ENCODE measurements around the gene NPAS3. TPM values are rescaled to one million over a fixed set of nuclear protein-coding genes. Genes with fewer than 3 reads are reported as not detected.

NPAS3 gene
- polyA plus RNA-seq, 4 donors = 8.5 to 11.0 (median 10.7) TPM

DNA sequence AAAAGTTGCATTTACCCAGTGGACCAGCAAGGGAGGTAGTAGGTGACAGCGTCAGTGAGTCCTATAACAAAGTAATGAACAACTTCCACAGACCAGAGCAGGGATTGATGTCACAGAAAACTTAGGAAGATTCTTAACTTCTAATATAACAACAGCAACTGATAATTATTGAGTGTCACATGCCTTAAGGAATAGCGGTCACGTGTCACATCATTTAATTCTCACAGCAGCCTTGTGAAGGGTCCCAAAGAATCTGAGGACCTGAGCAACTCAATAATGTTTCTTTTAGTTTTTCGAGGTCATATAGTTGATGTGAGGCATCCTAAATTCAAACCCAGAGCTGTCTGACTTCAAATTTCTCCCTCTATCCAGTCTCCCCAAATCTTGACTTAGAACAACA lies 590.0 kb downstream of the NPAS3 start:
- no peak for DNase-seq (ENCODE audit: low read depth in 4 of 4, low spot score in 3 of 4)

DNA sequence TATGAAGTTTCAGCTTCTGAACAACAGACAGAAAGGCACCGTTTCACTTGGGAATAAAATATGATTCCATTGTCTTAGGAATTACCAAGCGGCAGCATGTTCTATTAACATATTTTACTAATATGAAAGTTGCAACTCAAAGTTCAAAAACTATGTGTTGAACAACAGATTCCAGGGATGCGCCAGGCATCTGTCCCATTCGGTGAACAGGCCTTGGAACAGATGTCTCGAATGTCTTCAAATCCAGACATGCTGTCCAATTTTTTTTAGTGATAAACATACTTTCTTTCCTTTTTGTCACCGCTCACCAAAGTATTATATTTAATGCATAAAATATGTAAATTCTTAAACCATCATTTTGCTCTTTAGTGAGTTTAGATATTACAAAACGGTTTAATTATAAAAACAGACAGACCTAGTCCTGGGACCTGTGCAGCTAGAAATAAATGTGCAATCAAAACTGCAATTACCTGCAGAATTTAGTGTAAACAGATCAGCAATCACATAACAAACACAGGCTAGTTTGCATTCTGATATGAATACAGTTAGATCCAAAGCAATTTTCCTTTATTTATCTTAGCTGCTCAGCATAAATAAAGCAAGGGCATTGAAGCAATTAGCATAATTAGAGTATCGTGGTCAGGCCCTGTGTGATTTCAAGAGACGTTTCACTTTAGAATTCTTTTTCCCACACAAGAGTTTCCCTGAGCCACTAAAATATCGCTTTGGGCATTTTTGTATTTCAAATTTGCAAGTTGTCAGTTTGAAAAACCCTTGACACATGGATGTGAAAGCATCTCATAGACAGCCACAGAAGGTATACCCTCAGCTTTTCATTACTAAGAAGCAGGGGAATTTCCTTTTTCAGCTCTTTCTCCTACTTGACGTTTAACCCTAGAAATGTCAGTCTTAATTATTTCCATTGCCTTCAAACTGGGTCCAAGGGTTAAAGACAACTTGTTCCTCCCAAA lies 591.4 kb downstream of the NPAS3 start:
- DNase-seq (ENCODE audit: low read depth in 4 of 4, low spot score in 3 of 4) = no peak

DNA sequence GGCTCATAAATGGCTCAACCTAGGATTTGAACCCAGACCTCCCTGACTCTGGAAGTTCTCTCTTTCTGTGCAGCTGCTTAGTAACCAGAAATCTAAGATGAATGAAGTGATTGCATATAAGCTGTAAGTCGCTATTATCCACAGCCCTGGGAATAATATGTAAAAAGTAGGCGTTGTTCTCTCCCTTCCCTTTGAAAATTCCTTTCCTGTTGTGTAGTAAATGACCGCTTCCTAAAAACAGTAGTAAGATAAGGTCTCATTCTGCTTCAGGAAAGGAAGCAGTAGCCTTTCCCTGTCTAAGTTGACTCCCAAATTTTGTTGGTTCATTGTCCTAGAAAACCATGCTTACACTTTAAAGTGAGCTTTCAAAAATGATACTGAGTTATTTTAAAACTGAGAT lies 593.9 kb downstream of the NPAS3 start:
- no peak for DNase-seq (ENCODE audit: low read depth in 4 of 4, low spot score in 3 of 4)

DNA sequence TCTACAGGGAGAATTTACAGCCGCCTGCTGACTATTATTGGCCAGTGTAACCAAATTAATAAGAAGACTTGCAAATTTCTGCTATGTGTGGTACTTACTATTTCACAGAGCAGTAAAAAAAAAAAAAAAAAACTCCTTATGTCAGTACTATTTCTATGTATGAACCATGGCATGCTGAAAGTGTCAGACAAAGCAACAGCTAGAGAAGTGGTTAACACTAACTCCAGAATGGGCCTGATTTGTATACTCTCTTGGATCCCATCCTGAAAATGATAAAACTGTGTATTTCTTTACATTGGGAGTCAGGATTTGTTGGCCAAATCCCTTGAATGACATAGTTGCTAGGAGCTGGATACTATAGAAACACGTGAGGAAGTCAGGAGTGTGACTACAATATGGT lies 595.4 kb downstream of the NPAS3 start:
- DNase-seq (ENCODE audit: low read depth in 4 of 4, low spot score in 3 of 4) = no peak

DNA sequence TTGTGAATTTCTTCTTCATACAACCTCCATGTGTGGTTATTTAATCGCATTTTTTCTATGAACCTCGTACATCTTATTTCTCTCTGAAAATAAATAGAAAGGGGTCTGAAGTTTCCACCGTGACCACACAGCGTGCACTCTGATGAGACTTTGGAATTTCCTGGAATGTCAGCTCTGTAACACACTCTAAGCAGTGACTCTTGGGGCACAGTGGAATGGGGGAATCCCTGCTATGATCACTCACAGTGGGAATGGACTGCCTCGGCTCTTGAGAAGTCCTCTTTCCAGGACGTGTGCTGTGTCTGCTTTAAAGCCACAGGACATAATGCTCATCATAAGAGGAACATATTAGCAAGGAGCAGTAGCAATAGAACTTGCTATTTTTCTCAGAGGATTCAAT lies 596.0 kb downstream of the NPAS3 start:
- DNase-seq (ENCODE audit: low read depth in 4 of 4, low spot score in 3 of 4) = no peak

- no peak for DNase-seq (ENCODE audit: low read depth in 4 of 4, low spot score in 3 of 4)
Measured at GRCh38 chr14:33539918-33540357, 601.3 kb downstream of the NPAS3 start.

- DNase-seq (ENCODE audit: low read depth in 4 of 4, low spot score in 3 of 4) = no peak
Measured at GRCh38 chr14:33541171-33541570, 602.5 kb downstream of the NPAS3 start.

DNA sequence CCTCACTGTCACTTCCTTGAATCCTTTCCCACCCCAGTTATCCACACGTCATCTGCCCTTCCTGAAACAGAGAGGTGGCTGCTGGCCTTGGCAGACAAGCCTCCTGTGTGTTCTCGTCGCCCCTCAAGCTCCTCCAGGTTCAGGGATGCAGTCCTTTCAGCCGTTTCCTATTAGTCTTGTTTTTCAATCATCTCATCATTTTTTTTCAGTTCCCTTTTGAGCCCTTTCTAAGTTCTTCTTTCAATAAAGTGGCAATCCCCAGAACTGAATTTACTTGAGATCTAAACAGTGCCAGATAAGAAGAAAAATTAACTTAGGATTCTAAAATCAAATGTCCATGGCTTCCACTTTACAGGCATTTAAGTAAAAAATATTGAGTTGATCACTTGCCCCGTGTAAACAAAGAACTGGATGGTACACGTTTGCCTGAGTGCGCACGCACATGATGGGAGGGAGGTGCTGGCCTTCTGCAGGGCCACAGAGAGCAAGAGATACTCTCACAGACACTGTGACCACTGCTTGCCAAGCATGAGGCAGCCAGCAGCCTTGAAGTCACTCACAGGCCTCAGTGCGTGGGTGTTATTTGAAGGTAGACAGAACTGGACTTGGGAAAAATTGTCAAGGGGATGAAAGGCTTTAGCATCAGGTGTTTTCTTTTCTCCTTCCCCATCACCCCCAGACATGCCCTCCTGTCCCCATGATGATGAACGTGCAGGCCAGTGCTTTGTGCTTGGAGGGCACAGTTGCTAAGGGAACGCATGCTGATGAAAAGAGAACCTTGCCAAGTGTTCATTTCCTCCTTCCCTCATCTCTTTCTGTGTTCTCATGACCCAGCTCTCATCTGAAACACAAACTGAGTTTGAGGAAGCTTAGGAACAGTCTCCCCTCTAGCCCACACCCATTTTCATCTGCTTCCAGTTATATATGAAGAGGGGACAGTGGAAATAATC lies 603.9 kb downstream of the NPAS3 start:
- DNase-seq (ENCODE audit: low read depth in 4 of 4, low spot score in 3 of 4) = no peak

- DNase-seq (ENCODE audit: low read depth in 4 of 4, low spot score in 3 of 4) = no peak
Measured at GRCh38 chr14:33545696-33546095, 607.0 kb downstream of the NPAS3 start.

DNA sequence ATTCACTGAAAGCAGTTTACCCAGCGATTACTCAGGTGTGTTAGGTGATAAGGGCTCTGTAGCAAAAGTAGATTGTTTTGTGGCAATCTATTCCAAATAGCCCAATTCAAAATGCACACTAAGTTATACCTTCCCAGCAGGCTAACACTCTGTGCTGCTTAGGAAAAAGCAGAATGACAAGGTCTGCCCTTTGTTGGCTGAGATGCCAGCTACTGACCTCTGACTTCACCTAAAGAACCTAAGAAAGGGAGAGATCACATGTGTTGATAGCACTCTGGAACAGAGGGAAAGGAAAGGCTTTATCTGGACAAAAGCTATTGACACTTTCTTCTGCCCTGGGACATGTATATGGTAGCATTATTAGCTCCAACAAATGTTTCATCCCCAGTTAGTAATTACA lies 609.9 kb downstream of the NPAS3 start:
- no peak for DNase-seq (ENCODE audit: low read depth in 4 of 4, low spot score in 3 of 4)

- no peak for DNase-seq (ENCODE audit: low read depth in 4 of 4, low spot score in 3 of 4)
Measured at GRCh38 chr14:33551963-33552362, 613.3 kb downstream of the NPAS3 start.

DNA sequence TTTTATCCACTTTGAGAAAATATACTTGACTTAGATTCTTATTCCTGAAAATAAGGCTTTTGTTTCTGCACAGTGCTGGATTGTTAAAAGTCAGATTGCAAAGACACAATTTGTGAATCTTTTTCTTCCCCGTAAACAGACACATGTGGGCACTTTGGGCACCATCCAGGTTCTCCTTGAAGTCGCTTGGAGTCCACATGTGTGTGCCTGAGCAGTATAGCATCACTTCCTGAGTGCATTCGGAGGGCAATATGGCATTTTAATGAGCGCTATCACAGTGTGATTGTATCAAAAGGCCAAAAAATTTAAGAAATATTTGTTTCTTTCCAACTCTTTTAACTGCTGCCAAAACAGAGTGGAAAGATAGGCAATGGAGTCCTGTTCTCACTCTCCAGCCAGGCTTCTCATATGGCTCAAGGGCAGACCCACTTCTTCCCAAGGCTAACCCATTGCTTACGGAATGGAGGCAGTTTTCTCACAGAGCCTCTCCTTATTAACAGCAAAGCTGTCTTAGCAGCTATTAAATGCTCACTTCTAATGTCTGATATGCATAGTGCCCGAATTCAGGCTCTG lies 615.1 kb downstream of the NPAS3 start:
- no peak for DNase-seq (ENCODE audit: low read depth in 4 of 4, low spot score in 3 of 4)

- no peak for DNase-seq (ENCODE audit: low read depth in 4 of 4, low spot score in 3 of 4)
Measured at GRCh38 chr14:33554988-33555387, 616.3 kb downstream of the NPAS3 start.

- no peak for DNase-seq (ENCODE audit: low read depth in 4 of 4, low spot score in 3 of 4)
Measured at GRCh38 chr14:33555710-33556350, 617.2 kb downstream of the NPAS3 start.

DNA sequence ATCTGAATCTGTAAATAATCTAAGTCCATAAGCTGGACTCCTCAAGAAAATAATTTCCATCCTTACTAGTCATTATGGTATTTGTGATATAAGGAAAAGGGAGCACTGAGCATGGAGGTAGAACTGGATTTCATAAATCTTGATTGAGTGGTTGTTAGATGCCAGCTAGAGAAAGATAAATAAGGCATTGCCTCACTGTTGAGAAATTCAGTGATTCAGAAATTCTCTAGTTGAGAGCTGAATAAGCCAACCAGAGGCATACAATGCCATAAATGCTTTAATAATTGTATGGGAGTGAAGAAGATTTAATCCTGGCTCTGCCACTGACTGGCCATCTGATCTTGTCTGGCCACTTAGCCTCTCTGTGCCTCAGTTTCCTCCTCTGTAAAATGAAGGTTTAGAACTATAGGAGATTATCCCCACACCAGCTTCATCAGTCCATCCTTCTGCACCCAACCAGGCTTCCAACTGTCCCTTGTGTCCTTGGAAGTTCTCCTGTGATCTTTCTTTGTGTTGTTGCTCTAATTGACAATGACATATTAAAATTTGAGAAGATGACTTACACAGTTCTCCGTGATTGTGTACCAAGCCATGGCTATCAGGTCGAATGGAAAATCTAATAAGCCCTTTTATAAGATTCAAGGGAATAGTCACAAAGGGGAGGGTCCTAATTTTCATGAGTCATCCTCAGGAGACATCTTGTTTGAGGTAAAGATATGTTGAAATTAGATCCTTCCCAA lies 617.9 kb downstream of the NPAS3 start:
- no peak for DNase-seq (ENCODE audit: low read depth in 4 of 4, low spot score in 3 of 4)

DNA sequence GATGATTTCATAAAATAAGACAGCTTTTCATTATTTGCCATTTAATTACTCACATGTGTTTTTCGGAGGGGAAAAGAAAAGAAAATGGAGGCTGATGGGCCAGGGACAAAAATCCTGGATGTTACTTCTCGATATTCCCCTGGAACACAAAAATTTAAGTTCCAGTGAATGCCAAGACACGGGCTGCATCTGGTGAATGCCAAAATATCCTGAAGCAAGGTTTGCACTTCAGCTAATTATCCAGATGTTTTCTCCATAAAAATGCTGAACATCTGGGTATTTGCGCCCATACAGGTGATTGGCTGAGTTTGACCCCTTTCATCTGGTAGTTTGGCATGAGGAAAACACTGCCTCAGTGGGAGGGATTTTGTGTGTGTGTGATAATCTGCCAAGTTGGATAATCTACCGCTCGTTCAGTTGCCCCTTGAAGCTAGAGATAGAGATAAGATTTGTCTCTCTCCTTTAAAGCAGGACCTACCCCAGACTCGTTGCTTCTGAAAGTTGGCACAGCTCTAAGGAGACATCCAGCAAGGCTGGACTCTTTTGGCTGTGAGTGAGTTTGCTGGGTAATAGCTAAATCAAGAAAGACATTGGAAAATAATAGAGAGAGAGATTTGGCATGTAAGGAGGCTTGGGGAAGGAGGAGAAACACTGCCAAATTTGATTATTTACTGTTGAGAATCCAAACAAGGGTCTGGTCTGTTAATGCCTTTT lies 622.2 kb downstream of the NPAS3 start:
- no peak for DNase-seq (ENCODE audit: low read depth in 4 of 4, low spot score in 3 of 4)

GRCh38 chr14:33561488-33562175 lies 623.0 kb downstream of the NPAS3 start:
- DNase-seq (ENCODE audit: low read depth in 4 of 4, low spot score in 3 of 4) = no peak

- DNase-seq (ENCODE audit: low read depth in 4 of 4, low spot score in 3 of 4) = no peak
Measured at GRCh38 chr14:33563191-33563900, 624.7 kb downstream of the NPAS3 start.
